ENCODE results near the gene TNRC6C.

TNRC6C gene

GRCh38 chr17:78027121-78027520 is 68.6 kb downstream of the TNRC6C start:
- H3K4me3 ChIP-seq (ENCODE audit: control insufficient read depth, low read depth, low read length): no peak overlapping the region
- no peak for DNase-seq (ENCODE audit: low read depth)
- no peak for TF ChIP-seq CTCF (conservative IDR thresholded peaks at IDR 0.05; ENCODE audit: control insufficient read depth, insufficient read depth, low read depth, low read length)

- DNase-seq (ENCODE audit: low read depth): no peak
- H3K4me3 ChIP-seq (ENCODE audit: control insufficient read depth, low read depth, low read length): no peak overlapping the region
- no peak for TF ChIP-seq CTCF (conservative IDR thresholded peaks at IDR 0.05; ENCODE audit: control insufficient read depth, insufficient read depth, low read depth, low read length)
Observed at GRCh38 chr17:78029697-78030096, 71.2 kb downstream of the TNRC6C start.

- DNase-seq (ENCODE audit: low read depth): no peak
- H3K4me3 ChIP-seq (ENCODE audit: control insufficient read depth, low read depth, low read length): no peak overlapping the region
- no peak for TF ChIP-seq CTCF (conservative IDR thresholded peaks at IDR 0.05; ENCODE audit: control insufficient read depth, insufficient read depth, low read depth, low read length)
Observed at GRCh38 chr17:78031435-78031834, 72.9 kb downstream of the TNRC6C start.

GRCh38 chr17:78032166-78032565 is 73.7 kb downstream of the TNRC6C start:
- TF ChIP-seq CTCF (conservative IDR thresholded peaks at IDR 0.05; ENCODE audit: control insufficient read depth, insufficient read depth, low read depth, low read length): peak; percentile 7
- H3K4me3 ChIP-seq (ENCODE audit: control insufficient read depth, low read depth, low read length): no peak overlapping the region
- DNase-seq (ENCODE audit: low read depth): peak; percentile 63

- TF ChIP-seq CTCF (conservative IDR thresholded peaks at IDR 0.05; ENCODE audit: control insufficient read depth, insufficient read depth, low read depth, low read length): no peak
- peak; percentile 53 for DNase-seq (ENCODE audit: low read depth)
- H3K4me3 ChIP-seq (ENCODE audit: control insufficient read depth, low read depth, low read length): no peak overlapping the region
Observed at GRCh38 chr17:78034429-78035091, 76.1 kb downstream of the TNRC6C start.

GRCh38 chr17:78037280-78037679 is 78.8 kb downstream of the TNRC6C start:
- no peak for TF ChIP-seq CTCF (conservative IDR thresholded peaks at IDR 0.05; ENCODE audit: control insufficient read depth, insufficient read depth, low read depth, low read length)
- no peak overlapping the region for H3K4me3 ChIP-seq (ENCODE audit: control insufficient read depth, low read depth, low read length)
- DNase-seq (ENCODE audit: low read depth): no peak
